MG63 (cell line): ENCODE data around the gene FRK. TPM values are rescaled to one million over a fixed set of nuclear protein-coding genes. Genes with fewer than 3 reads are reported as not detected.
"Not testable (repeated sequence)": the region's sequence is repeated elsewhere in the genome, so short reads cannot be mapped to it uniquely, and the experiment has no call there.

Experiments
- DNase-seq: peaks from one replicate; pipeline ENCODE4 v3.0.0-alpha.2; 2020
- H3K27me3 ChIP-seq: fragments of 250-450 bp; sonication (Bioruptor Pico); 2 replicates; pipeline ENCODE4 v1.5.1; 2020; ENCODE audit warnings: mild to moderate bottlenecking, moderate library complexity
- H3K36me3 ChIP-seq: fragments of 250-450 bp; sonication (Bioruptor Pico); 2 replicates; pipeline ENCODE4 v1.5.1; 2020; ENCODE audit warnings: mild to moderate bottlenecking, moderate library complexity
- H3K4me3 ChIP-seq: fragments of 250-450 bp; sonication (Bioruptor Pico); 2 replicates; pipeline ENCODE4 v1.5.1; 2020; ENCODE audit warnings: mild to moderate bottlenecking, moderate library complexity
- H3K9me3 ChIP-seq: fragments of 250-450 bp; sonication (Bioruptor Pico); 2 replicates; pipeline ENCODE4 v1.5.1; 2020; ENCODE audit warnings: mild to moderate bottlenecking, moderate library complexity
- total RNA-seq: library from RNA; depleted of rRNA; stranded (reverse); fragments of >200 nt; shearing (Covaris generic); gene quantifications from 2 replicates; pipeline ENCODE4 v1.2.3, GENCODE V29; 2014; ENCODE audit warnings: low replicate concordance; rRNA removed

FRK gene
- total RNA-seq = 0.07 and 0.16 TPM in 2 replicates

GRCh38 chr6:116060572-116061283 is at the start of gene FRK:
FRK (minus strand) TSS chr6:116060891; CDS start chr6:116060311, 580 bp downstream.
- Histone ChIP-seq H3K36me3 (no peaks in the 10 kb centered on the region), H3K9me3 (no peaks in the 10 kb centered on the region), H3K4me3 (peak within 1 kb of the TSS; percentile 41), H3K27me3 (no peaks in the 10 kb centered on the region)
- peak; percentile 51 for DNase-seq

GRCh38 chr6:116108836-116109235 is 48.1 kb upstream of the FRK start:
- Histone ChIP-seq H3K27me3 (no peaks in the 10 kb centered on the region), H3K36me3 (peaks cover 2% of the 10 kb centered on the region; the same call in 1 of the 2 replicates), H3K9me3 (no peaks in the 10 kb centered on the region), H3K4me3 (no peak overlapping the region)
- DNase-seq = no peak

GRCh38 chr6:116106146-116106545 is 45.5 kb upstream of the FRK start:
- H3K27me3 ChIP-seq = no peaks in the 10 kb centered on the region
- no peaks in the 10 kb centered on the region for H3K9me3 ChIP-seq
- H3K4me3 ChIP-seq = no peak overlapping the region
- no peak for DNase-seq
- no peaks in the 10 kb centered on the region for H3K36me3 ChIP-seq

GRCh38 chr6:116105247-116105646 is 44.6 kb upstream of the FRK start:
- H3K27me3 ChIP-seq = no peaks in the 10 kb centered on the region
- no peak overlapping the region for H3K4me3 ChIP-seq
- DNase-seq = no peak
- H3K9me3 ChIP-seq = no peaks in the 10 kb centered on the region
- no peaks in the 10 kb centered on the region for H3K36me3 ChIP-seq

- no peak for DNase-seq
- Histone ChIP-seq H3K27me3 (no peaks in the 10 kb centered on the region), H3K4me3 (no peak overlapping the region), H3K9me3 (no peaks in the 10 kb centered on the region), H3K36me3 (no peaks in the 10 kb centered on the region)
Measured at GRCh38 chr6:116104636-116105035, 43.9 kb upstream of the FRK start.

- no peaks in the 10 kb centered on the region for H3K27me3 ChIP-seq
- H3K9me3 ChIP-seq = no peaks in the 10 kb centered on the region
- H3K4me3 ChIP-seq = no peak overlapping the region
- DNase-seq = no peak
- no peaks in the 10 kb centered on the region for H3K36me3 ChIP-seq
Measured at GRCh38 chr6:116102873-116103272, 42.2 kb upstream of the FRK start.

GRCh38 chr6:116101790-116102189 is 41.1 kb upstream of the FRK start:
- no peaks in the 10 kb centered on the region for H3K27me3 ChIP-seq
- no peaks in the 10 kb centered on the region for H3K9me3 ChIP-seq
- H3K4me3 ChIP-seq = peak overlapping the region; percentile 66
- no peaks in the 10 kb centered on the region for H3K36me3 ChIP-seq
- no peak for DNase-seq

GRCh38 chr6:116101302-116101718 is 40.6 kb upstream of the FRK start:
- Histone ChIP-seq H3K9me3 (no peaks in the 10 kb centered on the region), H3K36me3 (no peaks in the 10 kb centered on the region), H3K27me3 (no peaks in the 10 kb centered on the region), H3K4me3 (peak overlapping the region; percentile 66)
- no peak for DNase-seq

GRCh38 chr6:116100419-116101301 is 40.0 kb upstream of the FRK start, which contains the start of gene NT5DC1:
NT5DC1 (plus strand) TSS chr6:116100853; CDS start chr6:116100931, 78 bp downstream.
- H3K4me3 ChIP-seq = peak within 1 kb of the TSS; percentile 66
- no peaks in the 10 kb centered on the region for H3K9me3 ChIP-seq
- H3K27me3 ChIP-seq = no peaks in the 10 kb centered on the region
- H3K36me3 ChIP-seq = no peaks in the 10 kb centered on the region
- DNase-seq = peak; percentile 80

GRCh38 chr6:116099036-116099435 is 38.3 kb upstream of the FRK start:
- no peak for DNase-seq

GRCh38 chr6:116096979-116097816 is 36.5 kb upstream of the FRK start:
- H3K36me3 ChIP-seq = no peaks in the 10 kb centered on the region
- DNase-seq = no peak
- H3K4me3 ChIP-seq = no peak overlapping the region
- H3K27me3 ChIP-seq = no peaks in the 10 kb centered on the region
- H3K9me3 ChIP-seq = no peaks in the 10 kb centered on the region

More at GRCh38 chr6:116099036-116099435, 38.3 kb upstream of the FRK start:
- no peaks in the 10 kb centered on the region for H3K9me3 ChIP-seq
- H3K36me3 ChIP-seq = no peaks in the 10 kb centered on the region
- H3K27me3 ChIP-seq = no peaks in the 10 kb centered on the region
- no peak overlapping the region for H3K4me3 ChIP-seq

GRCh38 chr6:116096048-116096759 is 35.5 kb upstream of the FRK start:
- H3K9me3 ChIP-seq, H3K4me3 ChIP-seq, DNase-seq, H3K36me3 ChIP-seq, H3K27me3 ChIP-seq: not testable (repeated sequence)

GRCh38 chr6:116094041-116094440 is 33.4 kb upstream of the FRK start:
- Histone ChIP-seq H3K4me3 (no peak overlapping the region), H3K9me3 (no peaks in the 10 kb centered on the region), H3K36me3 (no peaks in the 10 kb centered on the region), H3K27me3 (no peaks in the 10 kb centered on the region)
- DNase-seq = no peak

GRCh38 chr6:116090251-116090650 is 29.6 kb upstream of the FRK start:
- Histone ChIP-seq H3K36me3 (no peaks in the 10 kb centered on the region), H3K27me3 (no peaks in the 10 kb centered on the region), H3K4me3 (no peak overlapping the region), H3K9me3 (0 out of 2 replicates have a peak, but pooled peaks cover 3% of the 10 kb centered on the region)
- DNase-seq = no peak

- Histone ChIP-seq H3K9me3 (0 out of 2 replicates have a peak, but pooled peaks cover 3% of the 10 kb centered on the region), H3K36me3 (no peaks in the 10 kb centered on the region), H3K4me3 (no peak overlapping the region), H3K27me3 (no peaks in the 10 kb centered on the region)
- DNase-seq = no peak
Measured at GRCh38 chr6:116088946-116089345, 28.3 kb upstream of the FRK start.

- H3K27me3 ChIP-seq = no peaks in the 10 kb centered on the region
- H3K36me3 ChIP-seq = no peaks in the 10 kb centered on the region
- DNase-seq = no peak
Measured at GRCh38 chr6:116087437-116088027, 26.8 kb upstream of the FRK start.

More at GRCh38 chr6:116087437-116088027, 26.8 kb upstream of the FRK start:
- 0 out of 2 replicates have a peak, but pooled peaks cover 3% of the 10 kb centered on the region for H3K9me3 ChIP-seq
- no peak overlapping the region for H3K4me3 ChIP-seq
